Measurements from ENCODE around the gene IGF2BP2.

Gene IGF2BP2

GRCh38 chr3:185837414-185837813 is 12.6 kb upstream of the IGF2BP2 start:
- no peak for TF ChIP-seq CTCF (IDR thresholded peaks at IDR 0.05)
- Mint-ChIP-seq H3K4me1 (peaks cover 10% of the 10 kb centered on the region), H3K27me3 (ENCODE audit: low read depth, poor library complexity) (peaks cover 9% of the 10 kb centered on the region), H3K27ac (no peak overlapping the region), H3K36me3 (ENCODE audit: low read depth) (peaks cover 7% of the 10 kb centered on the region), H3K4me3 (no peak overlapping the region), H3K9me3 (peaks cover 13% of the 10 kb centered on the region)
- DNase-seq: no peak

- Mint-ChIP-seq H3K4me3 (no peak overlapping the region), H3K27me3 (ENCODE audit: low read depth, poor library complexity) (peaks cover 6% of the 10 kb centered on the region)
- DNase-seq: no peak
Measured at GRCh38 chr3:185831990-185832389, 7.1 kb upstream of the IGF2BP2 start.

GRCh38 chr3:185831195-185831594 is 6.4 kb upstream of the IGF2BP2 start:
- H3K27ac Mint-ChIP-seq: no peak overlapping the region
- peaks cover 51% of the 10 kb centered on the region for H3K36me3 Mint-ChIP-seq (ENCODE audit: low read depth)
- no peak overlapping the region for H3K4me3 Mint-ChIP-seq
- peaks cover 72% of the 10 kb centered on the region for H3K9me3 Mint-ChIP-seq
- H3K4me1 Mint-ChIP-seq: peaks cover 19% of the 10 kb centered on the region
- H3K27me3 Mint-ChIP-seq (ENCODE audit: low read depth, poor library complexity): peaks cover 4% of the 10 kb centered on the region
- no peak for DNase-seq
- no peak for TF ChIP-seq CTCF (IDR thresholded peaks at IDR 0.05)

More at GRCh38 chr3:185831990-185832389, 7.1 kb upstream of the IGF2BP2 start:
- Mint-ChIP-seq H3K4me1 (peaks cover 11% of the 10 kb centered on the region), H3K36me3 (ENCODE audit: low read depth) (peaks cover 44% of the 10 kb centered on the region), H3K9me3 (peaks cover 64% of the 10 kb centered on the region), H3K27ac (no peak overlapping the region)
- TF ChIP-seq CTCF (IDR thresholded peaks at IDR 0.05): no peak

GRCh38 chr3:185830018-185830797 is 5.4 kb upstream of the IGF2BP2 start:
- H3K27ac Mint-ChIP-seq: no peak overlapping the region
- peaks cover 52% of the 10 kb centered on the region for H3K36me3 Mint-ChIP-seq (ENCODE audit: low read depth)
- peaks cover 71% of the 10 kb centered on the region for H3K9me3 Mint-ChIP-seq
- no peak overlapping the region for H3K4me3 Mint-ChIP-seq
- DNase-seq: no peak
- TF ChIP-seq CTCF (IDR thresholded peaks at IDR 0.05): no peak
- peaks cover 4% of the 10 kb centered on the region for H3K27me3 Mint-ChIP-seq (ENCODE audit: low read depth, poor library complexity)
- peaks cover 22% of the 10 kb centered on the region for H3K4me1 Mint-ChIP-seq

- H3K27me3 Mint-ChIP-seq (ENCODE audit: low read depth, poor library complexity): no peaks in the 10 kb centered on the region
- peaks cover 18% of the 10 kb centered on the region for H3K4me1 Mint-ChIP-seq
- peaks cover 52% of the 10 kb centered on the region for H3K36me3 Mint-ChIP-seq (ENCODE audit: low read depth)
- H3K27ac Mint-ChIP-seq: no peak overlapping the region
- H3K4me3 Mint-ChIP-seq: no peak overlapping the region
- peaks cover 63% of the 10 kb centered on the region for H3K9me3 Mint-ChIP-seq
- no peak for DNase-seq
- TF ChIP-seq CTCF (IDR thresholded peaks at IDR 0.05): no peak
Measured at GRCh38 chr3:185828755-185829154, 3.9 kb upstream of the IGF2BP2 start.

All from nephron progenitor cell (in vitro differentiated cells).